Measurements from ENCODE around the gene CLSTN1. TPM values are rescaled to one million over a fixed set of nuclear protein-coding genes. Genes with fewer than 3 reads are reported as not detected.

Gene CLSTN1
- total RNA-seq, 1 donor from 2014 or later: 84.8 TPM

- H3K4me1 Mint-ChIP-seq (ENCODE audit: unreplicated experiment): no peaks in the 10 kb centered on the region
- H3K27ac Mint-ChIP-seq (ENCODE audit: unreplicated experiment): no peak overlapping the region
- H3K27me3 Mint-ChIP-seq (ENCODE audit: unreplicated experiment): peaks cover 2% of the 10 kb centered on the region
- no peaks in the 10 kb centered on the region for H3K9me3 Mint-ChIP-seq (ENCODE audit: unreplicated experiment)
- no peak overlapping the region for H3K4me3 Mint-ChIP-seq (ENCODE audit: unreplicated experiment)
- no peak for TF ChIP-seq CTCF (IDR thresholded peaks at IDR 0.05; ENCODE audit: unreplicated experiment)
- peaks cover 6% of the 10 kb centered on the region for H3K36me3 Mint-ChIP-seq (ENCODE audit: low read depth, unreplicated experiment)
- no peak for DNase-seq (ENCODE audit: low spot score)
Observed at GRCh38 chr1:9711466-9712020, 112.2 kb downstream of the CLSTN1 start.

- no peak for TF ChIP-seq CTCF (IDR thresholded peaks at IDR 0.05; ENCODE audit: unreplicated experiment)
- Mint-ChIP-seq H3K27ac (ENCODE audit: unreplicated experiment) (no peak overlapping the region), H3K9me3 (ENCODE audit: unreplicated experiment) (no peaks in the 10 kb centered on the region), H3K27me3 (ENCODE audit: unreplicated experiment) (no peaks in the 10 kb centered on the region), H3K36me3 (ENCODE audit: low read depth, unreplicated experiment) (peaks cover 6% of the 10 kb centered on the region), H3K4me1 (ENCODE audit: unreplicated experiment) (no peaks in the 10 kb centered on the region), H3K4me3 (ENCODE audit: unreplicated experiment) (no peak overlapping the region)
- no peak for DNase-seq (ENCODE audit: low spot score)
Observed at GRCh38 chr1:9710037-9710436, 113.7 kb downstream of the CLSTN1 start.

GRCh38 chr1:9706178-9706577 lies 117.6 kb downstream of the CLSTN1 start:
- H3K4me1 Mint-ChIP-seq (ENCODE audit: unreplicated experiment): peaks cover 3% of the 10 kb centered on the region
- peaks cover 16% of the 10 kb centered on the region for H3K36me3 Mint-ChIP-seq (ENCODE audit: low read depth, unreplicated experiment)
- H3K4me3 Mint-ChIP-seq (ENCODE audit: unreplicated experiment): no peak overlapping the region
- DNase-seq (ENCODE audit: low spot score): no peak
- H3K9me3 Mint-ChIP-seq (ENCODE audit: unreplicated experiment): peaks cover 4% of the 10 kb centered on the region
- no peak for TF ChIP-seq CTCF (IDR thresholded peaks at IDR 0.05; ENCODE audit: unreplicated experiment)
- H3K27me3 Mint-ChIP-seq (ENCODE audit: unreplicated experiment): no peaks in the 10 kb centered on the region
- H3K27ac Mint-ChIP-seq (ENCODE audit: unreplicated experiment): no peak overlapping the region

GRCh38 chr1:9705337-9706093 lies 118.2 kb downstream of the CLSTN1 start:
- H3K27ac Mint-ChIP-seq (ENCODE audit: unreplicated experiment): no peak overlapping the region
- peaks cover 4% of the 10 kb centered on the region for H3K9me3 Mint-ChIP-seq (ENCODE audit: unreplicated experiment)
- no peak for DNase-seq (ENCODE audit: low spot score)
- H3K27me3 Mint-ChIP-seq (ENCODE audit: unreplicated experiment): no peaks in the 10 kb centered on the region
- TF ChIP-seq CTCF (IDR thresholded peaks at IDR 0.05; ENCODE audit: unreplicated experiment): no peak
- H3K4me1 Mint-ChIP-seq (ENCODE audit: unreplicated experiment): peaks cover 3% of the 10 kb centered on the region
- peaks cover 15% of the 10 kb centered on the region for H3K36me3 Mint-ChIP-seq (ENCODE audit: low read depth, unreplicated experiment)
- H3K4me3 Mint-ChIP-seq (ENCODE audit: unreplicated experiment): no peak overlapping the region

DNA sequence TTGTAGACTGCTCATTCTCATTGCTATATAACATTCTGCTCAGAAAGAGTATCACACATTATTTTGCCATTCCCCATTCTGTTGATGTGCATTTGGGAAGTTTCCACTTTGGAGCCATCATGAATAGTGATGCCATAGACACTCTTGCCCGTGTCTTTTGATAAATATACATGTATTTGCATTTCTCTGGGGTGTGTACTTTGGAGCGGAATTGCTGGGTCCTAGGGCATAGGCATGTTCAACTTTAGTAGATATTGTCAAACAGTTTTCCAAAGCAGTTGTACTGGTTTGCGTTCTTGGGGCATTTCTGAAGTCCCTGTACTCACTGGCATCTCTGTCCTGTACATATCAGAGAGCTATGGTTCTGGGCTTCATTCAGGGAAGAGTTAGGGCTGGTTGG lies 120.1 kb downstream of the CLSTN1 start:
- Mint-ChIP-seq H3K27me3 (ENCODE audit: unreplicated experiment) (peaks cover 1% of the 10 kb centered on the region), H3K4me3 (ENCODE audit: unreplicated experiment) (no peak overlapping the region), H3K27ac (ENCODE audit: unreplicated experiment) (no peak overlapping the region), H3K4me1 (ENCODE audit: unreplicated experiment) (peaks cover 3% of the 10 kb centered on the region), H3K36me3 (ENCODE audit: low read depth, unreplicated experiment) (peaks cover 13% of the 10 kb centered on the region), H3K9me3 (ENCODE audit: unreplicated experiment) (peaks cover 4% of the 10 kb centered on the region)
- no peak for TF ChIP-seq CTCF (IDR thresholded peaks at IDR 0.05; ENCODE audit: unreplicated experiment)
- no peak for DNase-seq (ENCODE audit: low spot score)

Data from endothelial cell (in vitro differentiated cells).